Measurements from ENCODE around the gene MTF1.

DNA sequence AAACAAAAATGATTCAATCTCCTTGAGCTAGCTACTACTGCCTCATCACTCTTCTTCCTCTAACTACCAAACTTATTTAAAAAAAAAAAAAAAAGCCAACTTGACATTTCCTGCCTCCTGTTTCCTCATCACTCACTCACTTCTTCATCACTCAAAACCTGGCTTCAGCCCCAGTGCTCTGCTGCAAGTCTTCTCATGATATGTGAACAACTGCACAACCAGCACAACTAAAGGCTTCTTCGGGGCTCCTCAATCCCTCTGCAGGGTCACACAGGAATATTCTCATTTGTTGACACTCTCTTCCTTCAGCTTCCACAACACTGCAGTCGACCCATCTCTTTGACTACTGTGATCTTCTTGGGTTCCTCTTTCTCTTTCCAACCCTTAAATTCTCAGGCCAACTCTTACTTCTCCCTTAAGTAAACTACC lies 7.6 kb downstream of the MTF1 start:
- TF ChIP-seq CTCF (IDR thresholded peaks at IDR 0.05) (no peak), POLR2A (IDR thresholded peaks at IDR 0.05) (no peak)

All from tibial nerve (tissue), 3 donors.